Activated CD8-positive, alpha-beta memory T cell treated with anti-CD3 and anti-CD28 coated beads for 48 hours (primary cell): ENCODE measurements around the gene KCNE4.

ENCODE experiments used
- DNase-seq, 3 experiments: peaks; one replicate each; pipeline ENCODE4 v3.0.0-alpha.2; 2020; ENCODE audit warnings: low read depth in 2 of 3, low spot score in 2 of 3

Gene KCNE4

GRCh38 chr2:223083402-223084070, 31.5 kb downstream of the KCNE4 start:
- DNase-seq = no peak

GRCh38 chr2:223084873-223085272, 32.9 kb downstream of the KCNE4 start:
- no peak for DNase-seq

- no peak for DNase-seq
Observed at GRCh38 chr2:223086370-223086981, 34.5 kb downstream of the KCNE4 start.

GRCh38 chr2:223087466-223087865, 35.5 kb downstream of the KCNE4 start:
- DNase-seq = no peak

GRCh38 chr2:223088866-223089265, 36.9 kb downstream of the KCNE4 start:
- DNase-seq = no peak

GRCh38 chr2:223090039-223090438, 38.0 kb downstream of the KCNE4 start:
- no peak for DNase-seq

GRCh38 chr2:223090540-223091235, 38.7 kb downstream of the KCNE4 start:
- DNase-seq = no peak

GRCh38 chr2:223092667-223093066, 40.7 kb downstream of the KCNE4 start:
- DNase-seq = no peak

GRCh38 chr2:223093436-223094241, 41.6 kb downstream of the KCNE4 start:
- no peak for DNase-seq

- no peak for DNase-seq
Observed at GRCh38 chr2:223095207-223095606, 43.2 kb downstream of the KCNE4 start.

- no peak for DNase-seq
Observed at GRCh38 chr2:223096235-223096970, 44.4 kb downstream of the KCNE4 start.

GRCh38 chr2:223097888-223098383, 45.9 kb downstream of the KCNE4 start:
- DNase-seq = no peak

GRCh38 chr2:223099561-223099960, 47.6 kb downstream of the KCNE4 start:
- DNase-seq = no peak

- DNase-seq = no peak
Observed at GRCh38 chr2:223100061-223100511, 48.1 kb downstream of the KCNE4 start.

- DNase-seq = no peak
Observed at GRCh38 chr2:223101340-223102039, 49.5 kb downstream of the KCNE4 start.

GRCh38 chr2:223102040-223102400, 50.0 kb downstream of the KCNE4 start:
- DNase-seq = no peak

- DNase-seq = no peak
Observed at GRCh38 chr2:223102450-223102849, 50.5 kb downstream of the KCNE4 start.

GRCh38 chr2:223104336-223105132, 52.5 kb downstream of the KCNE4 start:
- no peak for DNase-seq
